Heart left ventricle (tissue), 13 donors: ENCODE results near the gene LRRC32.

Source experiments
- POLR2A ChIP-seq, 2 donors: fragments of 450-650 bp; IDR thresholded peaks; one replicate each; pipeline ENCODE4 v1.6.1; 2017; ENCODE audit warnings: antibody characterized with exemption in 2 of 2, mild to moderate bottlenecking in 2 of 2, moderate library complexity in 2 of 2
- TF ChIP-seq, protein P1 (sequence below), 12 donors: fragments of 200-600 bp; sonication (generic) in 4 of 12; IDR thresholded peaks; one replicate each; pipeline versions ENCODE4 v1.5.0 to v1.8.0; 2018 to 2022; ENCODE audit warnings: antibody characterized with exemption in 12 of 12, mild to moderate bottlenecking in 5 of 12
- donor health status: ischemic (EF 13 %, LVEDD 7.1; RV severe dilation, severe dysfunction).
- donor health status: DM: no; HTN: yes; CAD: no.
- donor health status: DM: no; HTN: no; CAD: no.
- donor health status: ischemic (EF 25% LVEDD 6.9; RV normal size, moderate dysfunction).
- donor health status: ischemic (EF 25% LVEDD 5.7; RV mildly dilated, moderate dysfunction).
- donor health status: ischemic (EF 35%, LVEDD 5.7; RV mildly dilated, moderate dysfunction).
- donor health status: nonischemic (EF 11% LVEDD 7.7; RV severe dilation, severe dysfunction).
- donor health status: DM: yes; HTN: yes; CAD: no.
- donor health status: PGD.
- donor health status: ischemic (EF 29% LVEDD 5.4; RV normal size, mild dysfunction).
- donor health status: nonischemic (EF 23%, LVEDD 6.1; RV moderate dilation, normal function).

DNA sequence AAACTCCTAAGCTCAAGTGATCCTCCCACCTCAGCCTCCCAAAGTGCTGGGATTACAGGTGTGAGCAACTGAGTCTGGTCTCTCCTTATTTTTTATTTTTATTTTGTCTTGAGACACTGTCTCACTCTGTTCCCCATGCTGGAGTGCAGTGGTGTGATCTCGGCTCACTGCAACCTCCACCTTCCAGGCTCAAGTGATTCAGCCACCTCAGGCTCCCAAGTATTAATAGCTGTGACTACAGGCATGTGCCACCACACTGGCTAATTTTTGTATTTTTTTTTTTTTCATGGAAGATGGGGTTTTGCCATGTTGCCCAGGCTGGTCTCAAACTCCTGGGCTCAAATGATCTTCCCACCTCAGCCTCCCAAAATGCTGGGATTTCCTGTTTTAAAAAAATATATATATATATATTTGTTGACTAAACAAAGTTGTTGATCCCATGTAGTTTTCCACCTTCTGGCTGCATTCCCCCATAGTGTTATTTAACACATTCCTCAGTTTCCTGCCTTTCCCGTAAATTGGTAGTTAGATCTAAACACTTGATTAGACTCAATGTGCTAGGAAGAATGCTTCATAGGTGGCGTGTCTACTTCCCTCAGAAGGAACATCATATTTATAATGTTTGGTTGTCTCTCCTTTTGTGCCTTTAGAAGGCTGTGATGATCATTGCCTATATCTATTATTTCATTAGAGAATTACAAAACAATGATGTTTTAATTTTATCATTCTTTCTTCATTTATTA lies 38.8 kb downstream of the LRRC32 start:
- TF ChIP-seq POLR2A (IDR thresholded peaks at IDR 0.05) = no peak
- TF ChIP-seq, protein P1, sequence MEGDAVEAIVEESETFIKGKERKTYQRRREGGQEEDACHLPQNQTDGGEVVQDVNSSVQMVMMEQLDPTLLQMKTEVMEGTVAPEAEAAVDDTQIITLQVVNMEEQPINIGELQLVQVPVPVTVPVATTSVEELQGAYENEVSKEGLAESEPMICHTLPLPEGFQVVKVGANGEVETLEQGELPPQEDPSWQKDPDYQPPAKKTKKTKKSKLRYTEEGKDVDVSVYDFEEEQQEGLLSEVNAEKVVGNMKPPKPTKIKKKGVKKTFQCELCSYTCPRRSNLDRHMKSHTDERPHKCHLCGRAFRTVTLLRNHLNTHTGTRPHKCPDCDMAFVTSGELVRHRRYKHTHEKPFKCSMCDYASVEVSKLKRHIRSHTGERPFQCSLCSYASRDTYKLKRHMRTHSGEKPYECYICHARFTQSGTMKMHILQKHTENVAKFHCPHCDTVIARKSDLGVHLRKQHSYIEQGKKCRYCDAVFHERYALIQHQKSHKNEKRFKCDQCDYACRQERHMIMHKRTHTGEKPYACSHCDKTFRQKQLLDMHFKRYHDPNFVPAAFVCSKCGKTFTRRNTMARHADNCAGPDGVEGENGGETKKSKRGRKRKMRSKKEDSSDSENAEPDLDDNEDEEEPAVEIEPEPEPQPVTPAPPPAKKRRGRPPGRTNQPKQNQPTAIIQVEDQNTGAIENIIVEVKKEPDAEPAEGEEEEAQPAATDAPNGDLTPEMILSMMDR (IDR thresholded peaks at IDR 0.05) = no peak
